CD1c-positive myeloid dendritic cell (primary cell): ENCODE results near the gene C5.
"Not testable (repeated sequence)": the region's sequence is repeated elsewhere in the genome, so short reads cannot be mapped to it uniquely, and the experiment has no call there.

Experiments
- DNase-seq: peaks from one replicate; pipeline ENCODE4 v3.0.0-alpha.2; 2016; ENCODE audit errors: extremely low spot score

Gene C5

DNA sequence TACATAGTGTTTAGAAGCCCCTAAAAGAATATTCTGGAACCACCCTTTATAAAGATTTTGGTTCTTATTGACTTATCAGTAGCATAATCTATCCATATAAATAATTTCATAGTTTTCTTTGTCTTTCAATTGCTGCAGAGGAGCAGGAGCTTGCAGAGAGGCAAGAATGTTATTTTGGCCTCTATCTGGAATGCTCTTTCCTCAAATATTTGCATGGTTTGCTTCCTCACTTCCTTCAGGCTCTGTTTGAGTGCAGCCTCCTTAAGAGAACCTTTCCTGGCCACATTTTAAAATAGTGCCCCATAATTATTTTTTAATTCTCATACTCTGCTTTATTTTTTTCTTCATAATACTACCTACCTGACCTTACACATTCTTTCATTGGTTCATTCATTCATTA, 1.5 kb downstream of the C5 start:
- DNase-seq: no peak

- no peak for DNase-seq
Measured at GRCh38 chr9:121048175-121048574, 1.9 kb downstream of the C5 start.

- DNase-seq: no peak
Measured at GRCh38 chr9:121038804-121039203, 11.3 kb downstream of the C5 start.

DNA sequence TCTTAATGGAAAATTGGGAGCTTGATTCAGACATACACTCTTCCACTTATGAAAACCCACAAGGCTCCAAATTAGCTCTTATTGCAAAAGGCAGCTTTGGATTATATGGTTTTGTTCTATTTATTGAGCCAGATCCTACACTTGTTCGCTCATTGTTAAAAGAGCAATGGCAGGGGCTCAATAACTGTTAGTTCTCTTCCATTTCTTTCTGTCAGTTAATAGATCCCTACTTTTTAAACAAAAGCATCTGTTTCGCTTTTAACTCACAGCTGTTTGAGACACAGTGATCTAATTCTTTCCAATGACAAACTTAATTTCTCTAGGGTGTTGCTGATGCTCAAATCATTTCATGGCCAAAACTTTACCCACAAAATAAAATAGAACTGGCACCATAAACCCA, 11.7 kb downstream of the C5 start:
- no peak for DNase-seq

DNA sequence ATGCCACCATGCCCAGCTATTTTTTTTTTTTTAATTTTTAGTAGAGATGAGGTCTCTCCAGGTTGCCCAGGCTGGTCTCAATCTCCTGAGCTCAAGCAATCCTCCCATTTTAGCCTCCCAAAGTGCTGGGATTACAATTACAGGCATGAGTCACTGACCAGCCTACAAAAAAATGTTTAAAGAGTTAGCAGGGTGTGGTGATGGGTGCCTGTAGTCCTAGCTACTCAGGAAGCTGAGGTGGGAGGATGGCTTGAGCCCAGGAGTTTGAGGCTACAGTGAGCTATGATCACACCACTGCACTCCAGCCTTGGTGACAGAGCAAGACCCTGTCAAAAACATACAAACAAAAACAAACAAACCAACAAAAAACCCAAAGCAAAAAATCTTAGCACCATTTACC, 14.4 kb downstream of the C5 start:
- not testable (repeated sequence) for DNase-seq

GRCh38 chr9:121034529-121034928, 15.5 kb downstream of the C5 start:
- DNase-seq: no peak

DNA sequence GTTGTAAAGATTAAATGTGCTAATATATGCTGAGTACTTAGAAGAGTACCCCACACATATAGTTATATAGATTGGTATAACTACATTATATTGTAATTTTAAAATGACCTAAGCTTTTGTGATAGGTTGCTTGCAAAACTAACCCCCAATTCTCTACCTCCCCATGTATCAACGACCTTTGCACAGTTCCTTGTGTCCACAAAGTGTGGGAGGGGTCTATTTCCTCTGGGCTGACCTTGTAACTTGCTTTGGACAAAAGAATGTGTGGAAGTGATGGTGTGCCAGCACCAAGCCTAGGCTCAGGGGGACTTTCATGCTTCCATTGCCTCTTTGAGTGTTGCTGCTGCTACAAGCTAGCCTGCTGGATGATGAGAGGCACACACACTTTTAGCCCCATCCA, 20.6 kb downstream of the C5 start:
- no peak for DNase-seq

DNA sequence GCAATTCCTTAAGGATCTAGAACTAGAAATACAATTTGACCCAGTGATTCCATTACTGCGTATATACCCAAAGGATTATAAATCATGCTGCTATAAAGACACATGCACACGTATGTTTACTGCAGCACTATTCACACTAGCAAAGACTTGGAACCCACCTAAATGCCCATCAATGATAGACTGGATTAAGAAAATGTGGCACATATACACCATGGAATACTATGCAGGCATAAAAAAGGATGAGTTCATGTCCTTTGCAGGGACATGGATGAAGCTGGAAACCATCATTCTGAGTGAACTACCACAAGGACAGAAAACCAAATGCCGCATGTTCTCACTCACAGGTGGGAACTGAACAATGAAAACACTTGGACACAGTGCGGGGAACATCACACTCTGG, 21.8 kb downstream of the C5 start:
- not testable (repeated sequence) for DNase-seq

- no peak for DNase-seq
Measured at GRCh38 chr9:121026768-121027167, 23.3 kb downstream of the C5 start.

- no peak for DNase-seq
Measured at GRCh38 chr9:121026260-121026691, 23.8 kb downstream of the C5 start.

DNA sequence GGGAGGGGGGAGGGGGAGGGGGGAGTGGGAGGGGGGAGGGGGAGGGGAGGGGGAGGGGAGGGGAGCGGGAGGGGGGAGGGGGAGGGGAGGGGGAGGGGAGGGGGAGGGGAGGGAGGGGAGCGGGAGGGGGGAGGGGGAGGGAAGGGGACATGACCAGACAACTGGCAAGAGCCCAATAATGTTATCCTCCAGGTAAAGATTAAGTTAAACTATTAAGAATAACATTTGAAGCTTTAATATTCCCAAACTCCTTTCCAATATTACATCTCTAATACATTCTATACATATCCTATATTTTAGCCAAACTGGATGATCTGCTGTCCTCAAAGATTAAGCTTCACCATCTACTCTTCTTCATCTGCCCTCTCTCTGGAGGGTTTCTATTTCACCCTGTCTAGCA, 25.8 kb downstream of the C5 start:
- no peak for DNase-seq

GRCh38 chr9:121023064-121023463, 27.0 kb downstream of the C5 start:
- DNase-seq: no peak

GRCh38 chr9:121021301-121021700, 28.8 kb downstream of the C5 start:
- no peak for DNase-seq

GRCh38 chr9:121019273-121019672, 30.8 kb downstream of the C5 start:
- DNase-seq: no peak

DNA sequence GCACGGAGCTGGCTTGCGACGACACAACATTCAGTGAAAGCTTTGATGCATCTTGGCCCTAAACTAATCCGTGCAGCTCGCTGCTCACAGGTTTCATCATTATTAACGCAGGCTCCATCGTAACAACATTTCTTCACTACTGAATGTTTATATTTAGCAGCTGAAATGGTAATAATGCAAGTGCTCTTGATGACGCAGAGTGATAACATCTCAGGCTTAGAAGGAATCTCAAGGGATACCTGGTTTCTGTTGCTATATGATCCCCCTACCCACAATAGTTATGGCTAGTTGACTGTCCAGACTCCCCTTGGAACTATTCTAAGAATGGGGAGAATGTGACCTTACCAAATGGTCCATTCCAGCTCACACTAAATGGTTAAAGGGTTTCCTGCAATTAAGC, 36.2 kb downstream of the C5 start:
- DNase-seq: no peak

DNA sequence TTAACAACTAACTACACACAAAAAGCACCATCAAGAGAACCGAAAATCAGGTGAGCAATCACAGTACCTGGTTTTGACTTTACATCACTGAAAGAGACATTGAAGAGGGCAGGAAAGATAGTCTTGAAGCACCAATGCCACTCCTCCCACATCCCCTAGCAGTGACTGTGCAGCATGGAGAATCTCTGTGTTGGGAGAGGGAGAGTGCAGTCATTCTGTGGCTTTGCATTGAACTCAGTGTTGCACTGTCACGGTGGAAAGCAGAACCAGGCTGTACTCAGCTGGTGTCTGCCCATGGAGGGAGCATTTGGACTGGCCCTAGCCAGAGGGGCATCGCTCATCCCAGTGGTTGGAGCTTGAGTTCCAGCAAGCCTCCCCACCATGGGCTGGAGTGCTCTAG, 40.4 kb downstream of the C5 start:
- DNase-seq: peak; percentile 2

DNA sequence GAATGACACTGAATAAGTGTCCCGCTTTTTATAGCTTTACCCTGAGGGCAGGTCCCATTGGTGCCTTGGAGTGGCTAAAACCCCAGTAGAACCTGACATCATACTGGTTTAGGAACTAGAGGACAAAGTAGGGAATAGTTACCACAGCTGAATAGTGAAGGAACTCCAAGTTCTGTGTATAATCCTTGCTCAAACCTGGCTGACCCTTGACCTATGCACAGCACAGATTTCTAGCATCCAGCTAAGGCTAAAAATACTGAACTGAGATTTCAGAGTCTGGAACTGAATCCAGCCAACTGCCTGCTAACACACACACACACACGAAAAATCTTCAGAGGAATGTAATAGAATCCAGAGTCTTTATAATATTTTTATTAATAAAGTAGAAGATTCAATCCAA, 50.8 kb downstream of the C5 start:
- no peak for DNase-seq

DNA sequence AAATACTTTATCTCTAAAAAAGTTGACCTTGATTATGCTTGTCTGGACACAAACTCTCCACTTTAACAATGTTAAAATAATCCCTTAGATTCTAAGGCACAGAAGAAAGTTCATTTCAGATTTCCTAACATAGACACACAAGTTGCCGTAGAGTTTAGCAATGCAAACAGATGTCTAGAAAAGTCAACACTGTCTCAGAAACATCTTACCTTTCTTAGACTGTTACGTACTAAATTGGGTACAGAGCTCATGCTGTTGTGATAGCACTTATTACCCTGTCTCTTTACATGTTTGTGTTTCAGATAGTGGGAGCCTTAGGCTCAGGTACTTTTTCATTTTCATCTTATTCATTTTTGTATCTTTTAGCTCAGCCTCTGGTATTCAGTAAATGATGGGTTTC, 52.0 kb downstream of the C5 start:
- no peak for DNase-seq

GRCh38 chr9:120997502-120997901, 52.6 kb downstream of the C5 start:
- no peak for DNase-seq

GRCh38 chr9:120996409-120996808, 53.7 kb downstream of the C5 start:
- DNase-seq: no peak

- DNase-seq: no peak
Measured at GRCh38 chr9:120989065-120989464, 61.0 kb downstream of the C5 start.

- peak; percentile 36 for DNase-seq
Measured at GRCh38 chr9:120985819-120986222, 64.3 kb downstream of the C5 start.

- no peak for DNase-seq
Measured at GRCh38 chr9:120983259-120983837, 66.7 kb downstream of the C5 start.

DNA sequence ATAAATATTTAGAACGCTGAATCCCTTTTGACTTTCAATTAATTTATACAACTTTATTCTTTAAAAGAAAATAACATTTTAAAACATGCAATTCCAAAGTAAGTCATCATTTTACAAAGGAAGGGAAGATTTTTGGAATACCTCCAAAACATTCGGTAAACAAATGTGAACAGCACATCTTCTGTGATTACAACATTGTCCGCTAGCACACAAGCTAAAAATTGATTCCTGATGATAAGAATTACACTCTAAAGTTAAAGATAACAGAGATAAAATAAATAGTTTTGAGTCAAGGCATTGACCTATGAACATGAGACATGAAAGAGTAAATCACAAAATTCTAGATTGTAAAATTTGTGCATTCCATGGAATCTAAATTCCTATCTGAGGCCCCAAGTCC, 67.2 kb downstream of the C5 start:
- DNase-seq: no peak

DNA sequence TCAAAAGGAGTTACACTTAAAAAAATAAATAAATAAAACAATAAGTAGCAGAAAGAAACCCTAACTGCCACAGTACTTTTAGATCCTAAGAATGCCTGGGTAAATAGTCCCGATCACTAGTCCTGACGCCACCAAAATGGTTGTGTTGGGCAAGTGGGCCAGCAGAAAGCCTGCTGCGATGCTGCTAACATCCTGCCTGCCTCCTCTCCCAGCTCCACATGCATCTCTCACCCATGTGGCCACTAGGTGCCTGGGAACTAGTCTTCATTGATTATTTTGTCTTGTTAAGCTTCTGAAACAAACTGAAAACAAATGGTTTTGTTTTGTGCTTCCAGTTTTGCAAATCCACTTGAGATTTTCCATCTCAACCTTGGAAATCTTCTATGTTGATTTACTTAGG, 69.1 kb downstream of the C5 start:
- DNase-seq: no peak
